GM19397 (cell line): ENCODE data around the gene DPPA5.
"Not testable (repeated sequence)": the region's sequence is repeated elsewhere in the genome, so short reads cannot be mapped to it uniquely, and the experiment has no call there.

Experiments used
- ATAC-seq: cut with Tn5 transposase; IDR thresholded peaks from one replicate; pipeline ENCODE4 v1.9.1; 2021; ENCODE audit warnings: mild to moderate bottlenecking, moderate library complexity; ENCODE audit not compliant: unreplicated experiment

DPPA5 gene, protein sequence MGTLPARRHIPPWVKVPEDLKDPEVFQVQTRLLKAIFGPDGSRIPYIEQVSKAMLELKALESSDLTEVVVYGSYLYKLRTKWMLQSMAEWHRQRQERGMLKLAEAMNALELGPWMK

DNA sequence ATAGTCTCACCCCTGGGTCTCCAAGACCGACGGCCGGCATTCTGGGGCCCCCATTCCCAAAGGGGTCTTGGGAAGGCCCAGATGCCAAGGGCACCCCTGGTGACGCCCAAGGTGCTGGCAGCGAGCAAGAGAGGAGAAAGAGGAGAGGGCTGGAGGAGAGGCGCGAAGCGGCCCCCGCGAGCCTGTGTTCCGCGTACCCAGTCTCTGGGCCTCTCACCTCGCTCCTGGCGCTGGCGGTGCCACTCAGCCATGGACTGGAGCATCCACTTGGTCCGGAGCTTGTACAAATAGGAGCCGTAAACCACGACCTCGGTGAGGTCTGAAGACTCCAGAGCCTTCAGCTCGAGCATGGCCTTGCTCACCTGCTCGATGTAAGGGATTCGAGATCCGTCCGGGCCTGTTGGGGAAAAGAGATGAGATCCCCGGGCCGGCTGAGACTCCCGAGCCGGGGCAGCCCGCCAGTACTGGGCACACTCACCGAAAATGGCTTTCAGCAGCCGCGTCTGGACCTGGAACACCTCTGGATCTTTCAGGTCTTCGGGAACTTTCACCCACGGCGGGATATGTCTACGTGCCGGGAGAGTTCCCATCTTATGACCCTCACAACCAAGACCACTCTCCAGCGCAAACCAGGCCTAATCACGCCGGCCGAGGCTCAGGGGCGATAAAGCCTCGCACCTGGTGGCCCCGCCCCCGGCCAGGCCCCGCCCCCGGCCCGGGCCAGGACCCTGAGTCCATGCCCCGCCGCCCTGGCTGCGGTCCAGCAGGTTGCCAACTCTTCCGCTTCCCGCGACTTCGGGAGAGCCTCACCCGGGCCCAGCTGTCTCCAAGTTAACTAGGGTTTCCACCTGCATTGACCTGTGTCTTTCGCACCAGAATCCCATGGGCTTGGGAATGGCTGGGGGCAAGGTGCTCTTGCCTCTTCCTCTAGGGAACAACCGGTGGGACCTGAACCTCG is at the start of gene DPPA5:
TSS of gene DPPA5 (minus strand) at position 641 of the 958 bp plus-strand sequence. CDS start at position 590, 51 bp downstream.
- no peak for ATAC-seq

DNA sequence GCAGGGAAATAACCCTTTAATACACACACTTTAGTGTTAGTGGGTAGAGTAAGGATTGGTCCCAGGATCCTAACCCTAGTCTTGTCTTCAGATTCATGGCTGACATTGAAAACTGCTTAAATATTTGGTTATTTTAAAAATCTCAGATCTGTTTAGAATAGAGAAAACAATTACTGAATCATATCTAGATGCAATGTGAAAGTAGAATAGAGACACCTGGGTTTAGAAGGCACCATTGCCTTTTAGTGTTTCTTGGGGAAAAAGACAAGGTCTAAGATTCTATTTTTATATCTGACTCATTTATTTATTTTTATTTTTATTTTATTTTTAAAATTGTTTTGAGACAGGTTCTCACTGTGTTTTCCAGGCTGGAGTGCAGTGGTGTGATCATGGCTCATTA is 46.6 kb upstream of the DPPA5 start:
- ATAC-seq = no peak

DNA sequence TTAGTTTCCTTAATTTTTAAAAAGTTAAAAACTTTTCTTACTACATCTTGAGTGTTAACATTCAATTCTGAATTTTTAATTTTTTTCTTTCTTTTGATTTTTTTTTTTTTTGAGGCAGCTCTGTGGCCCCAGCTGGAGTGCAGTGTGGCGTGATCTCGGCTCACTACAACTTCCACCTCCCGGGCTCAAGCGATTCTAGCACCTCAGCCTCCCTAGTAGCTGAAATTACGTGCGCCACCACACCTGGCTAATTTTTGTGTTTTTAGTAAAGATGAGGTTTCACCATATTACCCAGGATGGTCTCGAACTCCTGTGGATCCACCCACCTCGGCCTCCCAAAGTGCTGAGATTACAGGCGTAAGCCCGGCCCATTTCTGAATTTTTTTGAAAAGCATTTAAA is 41.8 kb upstream of the DPPA5 start:
- no peak for ATAC-seq

DNA sequence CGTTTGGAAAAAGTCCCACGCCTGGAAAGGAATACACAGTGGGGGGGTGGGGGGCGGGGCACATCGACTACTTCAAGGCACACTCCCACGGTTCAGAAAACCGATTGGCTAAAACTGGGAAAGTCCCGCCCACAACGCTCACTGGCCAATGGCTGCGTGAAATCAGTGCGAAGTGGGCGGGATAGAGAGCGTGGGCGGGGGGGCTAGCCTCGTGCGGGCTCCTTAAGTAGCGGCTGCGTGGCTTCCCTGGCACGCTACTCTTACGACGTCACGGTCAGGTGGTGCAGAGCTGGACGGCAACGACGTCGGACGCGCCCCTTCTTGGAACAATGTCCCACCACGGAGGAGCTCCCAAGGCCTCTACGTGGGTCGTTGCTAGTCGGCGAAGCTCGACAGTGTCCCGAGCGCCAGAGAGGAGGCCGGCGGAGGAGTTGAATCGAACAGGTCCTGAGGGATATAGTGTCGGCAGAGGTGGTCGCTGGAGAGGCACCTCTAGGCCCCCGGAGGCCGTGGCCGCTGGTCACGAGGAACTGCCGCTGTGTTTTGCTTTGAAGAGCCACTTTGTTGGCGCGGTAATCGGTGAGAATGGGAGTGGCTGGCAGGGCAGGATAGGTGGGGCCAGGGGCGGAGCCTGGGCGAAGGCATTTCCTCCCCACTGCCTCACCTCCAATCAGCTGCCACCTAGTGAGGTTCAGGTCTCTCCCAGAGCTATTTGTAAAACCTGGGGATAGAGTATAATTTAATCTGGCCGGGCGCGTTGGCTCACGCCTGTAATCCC is 40.7 kb upstream of the DPPA5 start, which contains the start of gene DDX43:
TSS of gene DDX43 (plus strand) at position 252 of the 778 bp plus-strand sequence. CDS start at position 330, 78 bp downstream.
- ATAC-seq = no peak

DNA sequence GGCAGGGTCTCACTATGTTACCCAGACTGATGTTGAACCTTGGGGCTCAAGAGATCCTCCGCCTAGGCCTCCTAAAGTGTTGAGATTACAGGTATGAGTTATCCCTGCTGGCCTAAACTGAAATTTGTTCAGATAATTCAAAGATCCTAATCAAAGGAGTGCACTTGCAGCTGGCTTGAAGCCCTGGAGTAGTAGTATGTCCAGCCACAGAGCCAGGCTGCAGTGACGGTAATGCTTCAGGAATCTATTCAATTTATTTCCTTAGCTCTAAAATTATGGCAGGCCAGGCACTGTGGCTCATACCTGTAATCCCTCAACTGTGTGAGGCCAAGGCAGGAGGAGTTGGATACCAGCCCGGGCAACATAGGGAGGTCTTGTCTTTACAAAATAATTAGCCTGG is 39.2 kb upstream of the DPPA5 start:
- no peak for ATAC-seq

DNA sequence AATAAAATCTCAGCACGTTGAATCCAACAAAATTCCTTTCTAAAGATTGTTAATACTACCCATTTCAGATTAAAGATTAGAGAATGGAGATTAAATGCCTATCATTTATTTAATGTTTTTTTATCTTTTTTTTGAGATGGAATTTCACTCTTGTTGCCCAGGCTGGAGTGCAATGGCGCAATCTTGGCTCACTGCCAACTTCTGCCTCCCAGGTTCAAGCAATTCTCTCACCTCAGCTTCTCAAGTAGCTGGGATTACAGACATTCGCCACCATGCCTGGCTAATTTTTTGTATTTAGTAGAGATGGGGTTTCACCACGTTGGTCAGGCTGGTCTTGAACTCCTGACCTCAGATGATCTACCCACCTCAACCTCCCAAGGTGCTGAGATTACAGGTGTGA is 38.1 kb upstream of the DPPA5 start:
- not testable (repeated sequence) for ATAC-seq

DNA sequence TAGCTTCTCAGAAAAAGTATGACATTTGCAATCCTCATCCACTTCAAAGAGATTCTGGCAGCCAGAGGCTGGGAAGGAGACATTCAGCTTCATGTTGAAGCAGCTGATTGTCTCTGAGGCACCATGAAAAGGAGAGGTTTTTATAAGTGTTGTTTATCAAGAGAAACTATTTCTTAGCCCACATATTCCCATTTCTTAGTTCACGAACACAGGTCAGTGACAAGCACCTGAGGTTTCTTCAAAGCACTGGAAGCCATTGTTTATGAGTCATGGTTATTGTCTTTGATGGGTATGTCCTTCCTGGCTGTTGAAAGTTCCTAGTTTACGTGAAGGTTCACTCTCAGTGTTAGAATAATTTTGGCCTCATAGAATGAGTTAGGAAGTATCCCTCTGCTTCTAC is 37.6 kb upstream of the DPPA5 start:
- no peak for ATAC-seq

DNA sequence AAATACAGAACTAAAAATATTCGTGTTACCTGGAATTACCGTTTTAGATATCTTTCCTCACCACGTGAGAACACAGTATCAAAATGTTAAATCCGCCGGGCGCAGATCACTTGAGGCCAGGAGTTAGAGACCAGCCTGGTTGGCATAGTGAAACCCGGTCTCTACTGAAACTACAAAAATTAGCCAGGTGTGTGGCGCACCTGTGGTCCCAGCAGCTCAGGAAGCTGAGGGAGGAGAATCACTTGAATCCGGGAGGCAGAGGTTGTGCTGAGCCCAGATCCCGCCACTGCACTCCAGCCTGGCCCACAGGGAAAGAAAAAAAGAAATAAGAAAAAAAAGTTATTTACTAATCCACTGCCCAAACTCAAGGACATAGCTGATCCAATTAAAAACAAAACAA is 35.8 kb upstream of the DPPA5 start:
- no peak for ATAC-seq

DNA sequence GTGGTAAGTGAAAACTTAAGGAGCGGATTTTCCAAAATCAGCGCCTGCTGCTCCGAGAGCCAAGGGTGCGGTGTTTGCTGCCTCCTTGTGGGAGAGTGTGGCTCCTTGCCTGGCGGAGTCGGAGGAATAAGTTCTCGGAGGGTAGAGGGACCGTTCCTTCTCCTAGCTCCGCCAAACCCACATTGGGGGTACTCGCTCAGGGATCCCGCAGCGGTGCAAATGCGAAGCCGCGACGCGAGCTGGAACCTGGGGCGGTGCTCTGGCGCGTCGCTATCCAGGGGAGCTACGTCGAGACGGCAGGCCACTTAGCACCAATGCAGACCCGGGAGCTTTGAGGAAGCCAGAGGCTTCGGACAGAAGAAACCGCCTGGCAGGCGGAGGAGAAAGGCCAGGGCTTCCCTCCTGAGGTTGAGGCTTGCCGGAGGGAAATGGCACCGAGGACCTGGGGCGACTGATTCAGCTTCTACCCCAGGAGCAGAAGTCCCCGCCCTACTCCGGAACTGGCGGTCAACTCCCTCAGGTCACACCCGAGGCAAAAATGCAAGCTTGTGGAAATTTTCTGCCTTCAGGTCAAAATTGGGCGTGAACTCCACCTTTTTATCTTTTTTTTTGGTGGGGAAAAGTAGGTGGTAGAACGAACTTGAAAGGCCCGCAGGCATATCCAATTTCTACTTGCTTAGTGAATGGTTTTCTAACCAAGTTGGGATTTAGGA is 34.9 kb upstream of the DPPA5 start:
- peak; percentile 79 for ATAC-seq

DNA sequence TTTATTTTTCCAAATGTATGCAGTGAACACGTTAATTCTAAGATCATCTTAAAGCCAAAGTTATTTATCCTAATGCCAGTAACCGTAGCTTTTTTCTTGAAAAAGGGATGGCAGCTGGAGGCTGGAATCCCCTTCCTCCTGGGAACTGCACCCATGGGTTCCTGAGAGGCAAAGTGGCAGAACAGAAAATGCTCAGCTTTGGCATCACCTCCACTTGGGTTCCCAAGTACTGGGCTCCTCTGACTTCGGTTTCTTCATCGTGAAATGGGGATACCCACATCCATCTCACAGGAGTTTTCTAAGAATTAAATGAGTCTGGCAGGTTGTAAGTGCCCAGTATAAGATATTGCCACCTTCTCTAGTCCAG is 34.3 kb upstream of the DPPA5 start:
- peak; percentile 14 for ATAC-seq

DNA sequence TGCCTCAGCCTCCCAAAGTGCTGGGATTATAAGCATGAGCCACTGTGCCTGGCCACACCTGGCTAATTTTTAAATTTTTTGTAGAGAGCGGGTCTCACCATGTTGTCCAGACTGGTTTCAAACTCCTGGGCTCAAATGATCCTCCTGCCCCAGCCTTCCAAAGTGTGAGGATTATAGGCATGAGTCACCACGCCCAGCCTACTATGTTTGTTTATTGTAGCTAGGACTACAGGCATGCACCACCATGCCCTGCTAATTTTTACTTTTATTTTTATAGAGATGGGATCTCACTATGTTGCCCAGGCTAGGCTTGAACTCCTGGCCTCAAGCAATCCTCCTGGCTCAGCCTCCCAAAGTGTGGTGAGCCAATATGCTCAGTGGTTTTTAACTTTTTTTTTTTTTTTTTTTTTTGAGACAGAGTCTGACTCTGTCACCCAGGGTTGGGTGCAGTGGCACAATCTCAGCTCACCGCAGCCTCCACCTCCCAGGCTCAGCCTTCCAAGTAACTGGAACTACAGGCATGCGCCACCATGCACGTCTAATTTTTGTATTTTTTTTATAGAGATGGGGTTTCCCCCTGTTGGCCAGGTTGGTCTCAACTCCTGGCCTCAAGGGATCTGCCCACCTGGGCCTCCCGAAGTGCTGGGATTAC is 28.5 kb upstream of the DPPA5 start:
- ATAC-seq = no peak

DNA sequence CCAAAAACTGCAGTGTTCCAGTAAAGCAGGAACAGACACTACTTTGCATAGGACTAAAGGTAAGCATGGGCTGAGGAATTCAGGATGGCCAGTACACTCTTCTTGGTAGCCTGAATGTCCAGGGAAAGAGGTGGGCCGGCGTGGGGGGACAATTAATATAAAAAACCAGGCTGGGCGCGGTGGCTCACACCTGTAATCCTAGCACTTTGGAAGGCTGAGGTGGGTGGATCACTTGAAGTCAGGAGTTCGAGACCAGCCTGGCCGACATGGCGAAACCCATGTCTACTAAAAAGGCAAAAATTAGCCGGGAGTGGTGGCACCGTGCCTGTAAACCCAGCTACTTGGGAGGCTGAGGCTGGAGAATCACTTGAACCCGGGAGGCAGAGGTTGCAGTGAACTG is 27.5 kb upstream of the DPPA5 start:
- not testable (repeated sequence) for ATAC-seq

DNA sequence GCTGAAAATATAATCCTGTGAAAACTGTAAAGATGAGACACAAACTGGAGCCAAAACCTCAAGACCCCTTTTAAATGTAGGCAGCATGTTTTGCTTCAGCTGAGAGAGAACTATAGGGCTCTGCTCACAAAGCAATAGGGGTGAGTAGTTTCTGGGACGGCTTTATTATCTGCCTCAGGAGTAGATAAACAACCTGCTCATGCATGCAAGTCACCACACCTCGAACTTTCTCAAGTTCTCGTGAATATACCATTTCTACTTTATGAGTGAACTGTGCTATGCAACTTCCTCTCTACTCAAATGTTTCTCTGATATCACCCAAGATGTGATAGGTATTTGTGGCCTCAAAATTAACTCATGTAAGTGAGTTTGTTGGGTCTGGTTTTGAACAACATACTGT is 23.1 kb upstream of the DPPA5 start:
- ATAC-seq = no peak

DNA sequence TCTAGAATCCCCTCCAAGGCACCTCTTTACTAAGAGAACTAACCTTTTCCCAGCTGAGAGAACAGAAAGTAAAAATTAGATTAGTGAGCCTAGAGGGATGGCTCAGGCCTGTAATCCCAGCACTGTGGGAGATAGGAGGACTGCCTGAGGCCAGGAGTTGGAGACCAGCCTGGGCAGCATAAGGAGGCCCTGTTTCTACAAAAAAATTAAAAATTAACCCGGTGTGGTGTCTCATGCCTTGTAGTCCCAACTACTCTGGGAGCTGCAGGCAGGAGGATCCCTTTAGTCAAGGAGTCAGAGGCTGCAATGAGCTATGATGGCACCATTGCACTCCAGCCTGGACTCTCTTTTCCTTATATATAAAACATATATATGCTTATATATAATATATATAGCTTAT is 21.1 kb upstream of the DPPA5 start:
- no peak for ATAC-seq

DNA sequence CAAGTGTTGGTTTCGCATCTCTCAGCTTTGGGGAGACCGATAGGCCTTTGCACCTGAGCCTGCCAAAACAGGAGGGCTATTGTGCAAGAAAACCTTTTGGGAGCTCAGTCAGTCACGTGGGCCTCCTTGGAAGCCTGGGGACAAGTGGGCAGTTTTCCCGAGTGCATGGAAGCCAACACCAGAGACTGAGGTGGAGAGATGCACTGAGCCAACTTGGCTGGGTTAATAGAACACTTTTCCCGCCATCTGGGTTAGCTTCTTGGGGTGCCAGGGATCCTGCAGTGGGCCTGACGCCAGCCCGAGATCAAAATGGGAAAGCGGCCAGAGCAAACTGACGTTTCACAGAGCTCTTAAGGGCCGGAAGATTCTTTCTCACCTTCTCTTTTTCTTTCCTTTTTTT is 18.4 kb upstream of the DPPA5 start:
- ATAC-seq = no peak

DNA sequence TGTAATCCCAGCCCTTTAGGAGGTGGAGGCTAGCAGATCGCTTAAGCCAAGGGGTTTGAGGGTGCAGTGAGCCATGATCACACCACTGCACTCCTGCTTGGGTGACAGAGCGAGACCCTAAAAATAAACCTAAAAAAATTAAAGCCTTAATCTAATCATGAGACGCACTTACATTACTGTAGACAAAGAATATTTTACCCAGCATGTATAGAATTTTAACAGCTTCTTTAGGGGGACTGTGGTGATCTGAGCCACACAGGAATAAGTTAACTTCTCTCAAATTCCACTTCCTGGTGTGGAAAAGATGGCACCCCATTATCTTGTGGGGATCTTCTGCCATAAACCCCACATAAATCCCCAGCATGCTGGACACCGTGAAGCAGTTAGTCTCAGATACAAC is 17.9 kb upstream of the DPPA5 start:
- no peak for ATAC-seq

DNA sequence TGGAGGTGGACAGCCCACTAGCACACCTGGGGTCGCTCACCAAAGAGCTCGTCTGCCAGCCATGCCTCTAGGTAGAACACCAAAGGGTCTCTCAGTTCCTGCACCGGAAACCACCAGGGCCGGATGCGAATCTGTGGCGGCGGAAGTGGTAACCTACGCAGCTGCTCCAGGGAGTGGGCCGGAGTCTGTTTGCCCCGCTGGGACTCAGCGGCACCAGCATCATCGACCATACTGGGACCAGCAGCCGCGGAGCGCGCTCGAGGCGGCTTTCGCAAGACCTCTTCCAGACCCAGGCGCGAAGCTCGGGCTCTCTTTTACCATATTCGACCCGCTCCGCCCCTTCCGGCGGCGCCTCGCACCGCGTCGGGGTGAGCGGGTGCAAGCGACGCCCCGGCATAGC is 15.5 kb upstream of the DPPA5 start, which contains the start of gene OOEP:
TSS of gene OOEP (minus strand) at position 335 of the 400 bp plus-strand sequence. CDS start at position 230, 105 bp downstream.
- ATAC-seq = no peak

DNA sequence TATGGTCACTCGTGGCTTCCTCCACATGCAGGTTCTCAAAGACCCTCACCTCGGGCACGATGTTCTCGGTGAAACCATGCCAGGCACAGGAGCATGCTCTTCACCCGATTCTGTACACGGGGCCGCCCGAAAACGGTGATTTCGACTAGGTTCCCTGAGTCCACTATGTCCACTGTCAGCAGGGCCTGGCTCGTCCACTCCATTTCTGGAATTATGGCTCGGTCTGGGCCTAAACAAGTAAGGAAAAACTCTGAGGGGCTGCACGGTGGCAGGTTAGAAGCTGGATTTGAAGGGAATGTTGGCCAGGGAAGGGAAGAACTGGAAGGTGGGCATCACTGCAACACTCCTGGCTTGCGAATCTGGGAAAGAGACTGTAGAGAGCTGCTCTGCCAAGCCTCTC is 15.1 kb upstream of the DPPA5 start:
- no peak for ATAC-seq

DNA sequence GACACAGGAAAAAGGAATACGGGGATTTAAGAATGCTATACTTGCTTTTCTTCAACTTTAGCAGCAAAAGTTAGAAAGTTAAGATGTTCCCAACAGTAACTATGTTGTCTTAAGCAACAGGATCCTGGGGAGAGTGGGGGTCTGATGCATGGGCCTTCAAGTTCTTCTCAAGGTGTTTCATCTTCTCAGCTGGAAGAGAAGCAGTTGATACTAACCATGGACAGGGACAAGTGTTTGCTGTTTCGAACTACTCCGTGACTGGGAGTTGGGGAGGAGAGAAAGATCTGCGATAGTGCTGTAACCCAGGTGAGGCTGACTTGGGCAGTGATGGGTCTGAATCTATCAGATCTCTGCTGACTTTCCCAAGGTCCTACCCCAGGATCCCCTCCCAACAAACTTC is 14.6 kb upstream of the DPPA5 start:
- no peak for ATAC-seq

DNA sequence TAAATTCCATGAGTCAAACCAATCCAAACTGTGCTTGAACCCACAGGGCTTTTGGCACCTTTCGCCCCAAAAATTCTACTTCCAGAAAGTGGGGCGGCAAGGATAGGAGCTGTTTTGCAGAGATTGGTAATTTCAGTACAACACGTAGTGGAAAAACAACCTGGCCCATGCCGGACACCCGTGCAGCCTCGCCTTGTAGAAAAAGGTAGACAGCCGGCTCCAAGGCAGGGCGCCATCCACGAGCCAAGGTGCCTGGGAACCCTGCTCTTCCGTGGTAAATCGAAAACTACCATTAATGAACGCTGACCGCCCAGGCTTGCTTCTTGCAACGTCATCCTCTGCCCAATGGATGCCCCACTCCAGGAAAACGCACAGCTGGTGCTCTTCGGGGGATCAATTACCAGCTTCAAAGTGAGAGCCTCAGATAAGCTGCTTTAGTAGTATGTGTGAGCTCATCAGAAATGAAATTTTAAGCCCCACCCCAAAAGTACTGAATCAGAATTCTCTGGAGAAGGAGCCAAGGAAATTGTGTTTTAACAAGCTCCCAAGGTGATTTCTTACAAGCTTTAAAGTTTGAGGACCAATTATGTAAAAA is 13.8 kb upstream of the DPPA5 start:
- no peak for ATAC-seq
